ENCODE data around the gene CADM1.

CADM1 gene

DNA sequence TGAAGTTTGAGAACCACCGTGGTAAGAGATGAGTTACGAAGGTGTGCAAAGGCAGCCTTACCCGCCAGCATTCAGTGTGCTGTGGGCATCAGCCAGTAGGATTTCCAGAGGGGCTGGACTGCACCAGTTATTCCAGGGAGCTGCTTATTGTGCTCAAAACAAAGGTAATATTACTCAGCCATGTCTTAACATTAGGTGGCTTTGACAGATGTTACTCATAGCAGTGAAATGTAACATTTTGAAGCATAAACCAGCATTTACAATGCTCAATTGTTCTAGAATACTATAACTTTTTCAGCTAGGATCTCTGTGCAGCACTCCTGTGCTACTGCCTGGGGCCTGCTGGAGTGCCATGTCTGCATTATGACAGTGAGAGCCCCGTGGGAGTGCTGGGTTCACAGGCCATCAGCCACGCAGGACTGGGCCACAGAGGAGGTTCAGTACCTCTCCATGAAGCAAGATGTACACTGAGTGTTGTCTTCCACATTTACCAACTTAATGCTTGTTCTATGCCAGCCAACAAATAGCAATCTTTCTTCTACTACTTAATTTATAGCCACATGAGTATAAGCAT is 238.1 kb downstream of the CADM1 start:
- TF ChIP-seq POLR2AphosphoS5 (IDR thresholded peaks at IDR 0.05; ENCODE audit: low read depth, low read length) (no peak), TAF1 (IDR thresholded peaks at IDR 0.05; ENCODE audit: borderline replicate concordance, insufficient read depth, low read length) (no peak), FOXP2 (optimal IDR thresholded peaks at IDR 0.05; ENCODE audit: borderline replicate concordance, extremely low read depth, extremely low read length, insufficient read depth) (no peak), SIN3A (IDR thresholded peaks at IDR 0.05; ENCODE audit: borderline replicate concordance, insufficient read depth, low read length) (no peak)
- TF ChIP-seq, protein P1, sequence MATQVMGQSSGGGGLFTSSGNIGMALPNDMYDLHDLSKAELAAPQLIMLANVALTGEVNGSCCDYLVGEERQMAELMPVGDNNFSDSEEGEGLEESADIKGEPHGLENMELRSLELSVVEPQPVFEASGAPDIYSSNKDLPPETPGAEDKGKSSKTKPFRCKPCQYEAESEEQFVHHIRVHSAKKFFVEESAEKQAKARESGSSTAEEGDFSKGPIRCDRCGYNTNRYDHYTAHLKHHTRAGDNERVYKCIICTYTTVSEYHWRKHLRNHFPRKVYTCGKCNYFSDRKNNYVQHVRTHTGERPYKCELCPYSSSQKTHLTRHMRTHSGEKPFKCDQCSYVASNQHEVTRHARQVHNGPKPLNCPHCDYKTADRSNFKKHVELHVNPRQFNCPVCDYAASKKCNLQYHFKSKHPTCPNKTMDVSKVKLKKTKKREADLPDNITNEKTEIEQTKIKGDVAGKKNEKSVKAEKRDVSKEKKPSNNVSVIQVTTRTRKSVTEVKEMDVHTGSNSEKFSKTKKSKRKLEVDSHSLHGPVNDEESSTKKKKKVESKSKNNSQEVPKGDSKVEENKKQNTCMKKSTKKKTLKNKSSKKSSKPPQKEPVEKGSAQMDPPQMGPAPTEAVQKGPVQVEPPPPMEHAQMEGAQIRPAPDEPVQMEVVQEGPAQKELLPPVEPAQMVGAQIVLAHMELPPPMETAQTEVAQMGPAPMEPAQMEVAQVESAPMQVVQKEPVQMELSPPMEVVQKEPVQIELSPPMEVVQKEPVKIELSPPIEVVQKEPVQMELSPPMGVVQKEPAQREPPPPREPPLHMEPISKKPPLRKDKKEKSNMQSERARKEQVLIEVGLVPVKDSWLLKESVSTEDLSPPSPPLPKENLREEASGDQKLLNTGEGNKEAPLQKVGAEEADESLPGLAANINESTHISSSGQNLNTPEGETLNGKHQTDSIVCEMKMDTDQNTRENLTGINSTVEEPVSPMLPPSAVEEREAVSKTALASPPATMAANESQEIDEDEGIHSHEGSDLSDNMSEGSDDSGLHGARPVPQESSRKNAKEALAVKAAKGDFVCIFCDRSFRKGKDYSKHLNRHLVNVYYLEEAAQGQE (IDR thresholded peaks at IDR 0.05; ENCODE audit: insufficient read depth in 1 of 2, low read depth in 2 of 2, low read length in 2 of 2) = no peak

DNA sequence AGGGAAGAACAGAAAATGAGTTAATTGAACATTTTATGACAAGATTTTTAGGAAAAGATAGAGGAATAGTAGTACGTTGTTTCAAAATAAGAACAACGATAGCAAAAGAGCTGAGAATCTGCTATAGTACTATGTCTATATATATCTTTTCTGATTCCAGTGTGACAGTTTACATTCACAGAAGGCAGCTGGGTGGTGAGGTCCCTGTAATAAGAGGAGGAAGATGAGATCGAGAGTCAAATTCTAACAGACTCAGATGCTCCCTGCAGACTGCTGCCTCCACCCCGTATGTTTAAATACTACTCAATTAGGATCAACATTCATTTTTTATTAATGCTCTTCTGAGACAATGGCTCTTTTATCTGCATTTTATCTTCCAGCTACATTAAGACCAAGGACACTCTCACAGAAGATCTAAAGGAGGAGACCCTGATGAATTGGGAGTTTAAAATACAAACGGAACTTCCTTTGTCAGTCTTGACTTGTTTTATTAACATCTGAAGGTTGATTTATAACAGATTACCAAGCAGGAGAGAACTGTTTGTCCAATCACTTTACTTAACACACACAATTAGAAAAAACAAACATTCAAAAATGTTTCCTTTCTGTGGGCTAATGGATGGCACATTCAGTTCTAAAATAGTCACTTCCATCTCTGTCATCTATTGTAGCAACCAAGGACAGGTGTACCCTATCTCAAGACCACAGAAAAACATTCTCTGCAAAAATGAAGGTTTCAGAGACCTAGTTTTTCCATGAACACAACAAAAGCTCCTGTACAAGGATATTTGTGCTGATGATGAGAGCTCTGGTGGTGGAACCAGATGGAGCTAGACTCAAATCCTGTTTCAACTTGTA is 240.2 kb downstream of the CADM1 start:
- no peak for TF ChIP-seq TAF1 (IDR thresholded peaks at IDR 0.05; ENCODE audit: borderline replicate concordance, insufficient read depth, low read length)
- no peak for TF ChIP-seq SIN3A (IDR thresholded peaks at IDR 0.05; ENCODE audit: borderline replicate concordance, insufficient read depth, low read length)
- no peak for TF ChIP-seq POLR2AphosphoS5 (IDR thresholded peaks at IDR 0.05; ENCODE audit: low read depth, low read length)
- no peak for TF ChIP-seq FOXP2 (optimal IDR thresholded peaks at IDR 0.05; ENCODE audit: borderline replicate concordance, extremely low read depth, extremely low read length, insufficient read depth)
- TF ChIP-seq, protein P1 (IDR thresholded peaks at IDR 0.05; ENCODE audit: insufficient read depth in 1 of 2, low read depth in 2 of 2, low read length in 2 of 2) = no peak

DNA sequence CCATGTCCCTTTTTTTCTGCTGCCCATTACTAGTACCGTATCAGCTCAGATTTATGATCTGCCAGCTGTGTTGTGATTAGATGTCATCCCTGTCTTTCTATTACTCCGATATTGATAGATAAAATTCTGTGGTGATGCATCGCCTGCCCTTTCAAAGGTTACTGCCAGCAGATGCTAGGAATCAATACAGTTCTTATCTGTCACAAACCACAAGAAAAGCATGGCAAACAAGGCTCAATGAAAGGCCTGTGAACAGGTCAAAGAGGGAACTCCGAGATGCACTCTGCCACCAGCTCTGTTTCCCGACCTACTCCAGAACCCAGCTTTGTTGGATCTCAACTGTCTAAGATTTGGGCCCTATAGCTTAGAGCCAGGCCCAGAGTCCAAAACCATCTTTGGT is 246.0 kb downstream of the CADM1 start:
- no peak for TF ChIP-seq TAF1 (IDR thresholded peaks at IDR 0.05; ENCODE audit: borderline replicate concordance, insufficient read depth, low read length)
- TF ChIP-seq, protein P1 (IDR thresholded peaks at IDR 0.05; ENCODE audit: insufficient read depth in 1 of 2, low read depth in 2 of 2, low read length in 2 of 2) = no peak
- TF ChIP-seq POLR2AphosphoS5 (IDR thresholded peaks at IDR 0.05; ENCODE audit: low read depth, low read length) = no peak
- no peak for TF ChIP-seq FOXP2 (optimal IDR thresholded peaks at IDR 0.05; ENCODE audit: borderline replicate concordance, extremely low read depth, extremely low read length, insufficient read depth)
- TF ChIP-seq SIN3A (IDR thresholded peaks at IDR 0.05; ENCODE audit: borderline replicate concordance, insufficient read depth, low read length) = no peak

DNA sequence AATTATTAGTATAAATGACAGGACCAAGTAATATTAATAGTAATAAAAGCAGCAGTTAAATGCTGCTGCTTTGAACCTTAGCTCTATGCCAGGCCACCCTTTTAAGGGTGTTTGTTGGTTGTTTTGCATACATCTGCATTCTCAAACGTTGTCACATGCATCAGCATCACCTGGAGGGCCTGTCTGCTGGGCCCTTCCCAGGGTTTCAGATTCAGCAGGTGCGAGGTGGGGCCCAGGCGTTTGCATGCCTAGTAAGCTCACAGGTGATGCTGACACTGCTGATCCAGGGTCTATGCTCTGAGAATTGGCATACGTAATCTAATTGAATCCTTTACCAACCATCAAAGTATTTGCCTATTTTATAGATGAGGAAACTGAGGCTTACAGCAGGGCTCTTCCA is 246.5 kb downstream of the CADM1 start:
- no peak for TF ChIP-seq POLR2AphosphoS5 (IDR thresholded peaks at IDR 0.05; ENCODE audit: low read depth, low read length)
- no peak for TF ChIP-seq SIN3A (IDR thresholded peaks at IDR 0.05; ENCODE audit: borderline replicate concordance, insufficient read depth, low read length)
- TF ChIP-seq FOXP2 (optimal IDR thresholded peaks at IDR 0.05; ENCODE audit: borderline replicate concordance, extremely low read depth, extremely low read length, insufficient read depth) = no peak
- TF ChIP-seq, protein P1 (IDR thresholded peaks at IDR 0.05; ENCODE audit: insufficient read depth in 1 of 2, low read depth in 2 of 2, low read length in 2 of 2) = no peak
- no peak for TF ChIP-seq TAF1 (IDR thresholded peaks at IDR 0.05; ENCODE audit: borderline replicate concordance, insufficient read depth, low read length)

Measured in PFSK-1 (cell line).